ENCODE data around the gene DLL3. TPM values are rescaled to one million over a fixed set of nuclear protein-coding genes. Genes with fewer than 3 reads are reported as not detected.

DLL3 gene
- polyA plus RNA-seq, 2 of the 4 experiments (the other 2 are of a cell fraction) = 6.7 to 6.8 TPM

- ChIA-PET CTCF (interaction anchor here (0.8 to 15.8 kb wide), 11 partner anchors 11 to 176 kb away, joined by 3 to 305 read pairs (median 5); partner anchors contain the start of genes EID2, EID2B, PLEKHG2 and TIMM50), POLR2A (interaction anchor here (1.5 kb wide), 1 partner anchor 16 kb away, joined by 4 read pairs; the partner anchor contains the start of gene TIMM50)
- H3K27ac ChIP-seq = no peak overlapping the region
- TF ChIP-seq HEYL (CRISPR knock-in tag; IDR thresholded peaks at IDR 0.05) (no peak), ZNF302 (CRISPR knock-in tag; IDR thresholded peaks at IDR 0.05) (no peak)
- no peak overlapping the region for H3K4me3 ChIP-seq
- 55% methylated on average over 5 of the region's 5 CpGs for WGBS (ENCODE audit: missing lambda C conversion rate)
- no peak overlapping the region for H3K4me2 ChIP-seq
- no peak for ATAC-seq
- H3K9me3 ChIP-seq = no peaks in the 10 kb centered on the region
- H3K4me1 ChIP-seq = peaks cover 21% of the 10 kb centered on the region
- no peak for FAIRE-seq
- no peak for DNase-seq (ENCODE audit: low read depth in 1 of 2, low spot score in 1 of 2)
Measured at GRCh38 chr19:39496063-39496462, 2.7 kb upstream of the DLL3 start.

GRCh38 chr19:39497701-39497995 lies 1.1 kb upstream of the DLL3 start:
- TF ChIP-seq RCOR1 (IDR thresholded peaks at IDR 0.05; ENCODE audit: low read depth, low read length) (no peak), NFE2L2 (conservative IDR thresholded peaks at IDR 0.05; ENCODE audit: low read length) (no peak), EHF (CRISPR knock-in tag; IDR thresholded peaks at IDR 0.05) (no peak), CEBPB (IDR thresholded peaks at IDR 0.05) (no peak)
- TF ChIP-seq, protein P1, sequence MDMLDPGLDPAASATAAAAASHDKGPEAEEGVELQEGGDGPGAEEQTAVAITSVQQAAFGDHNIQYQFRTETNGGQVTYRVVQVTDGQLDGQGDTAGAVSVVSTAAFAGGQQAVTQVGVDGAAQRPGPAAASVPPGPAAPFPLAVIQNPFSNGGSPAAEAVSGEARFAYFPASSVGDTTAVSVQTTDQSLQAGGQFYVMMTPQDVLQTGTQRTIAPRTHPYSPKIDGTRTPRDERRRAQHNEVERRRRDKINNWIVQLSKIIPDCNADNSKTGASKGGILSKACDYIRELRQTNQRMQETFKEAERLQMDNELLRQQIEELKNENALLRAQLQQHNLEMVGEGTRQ (IDR thresholded peaks at IDR 0.05) = no peak
- H3K4me2 ChIP-seq = peak overlapping the region; percentile 92
- POLR2A ChIA-PET = interaction anchor here (0.9 to 1.4 kb wide), 4 partner anchors 17 to 62 kb away, joined by 3 to 11 read pairs (median 7); partner anchors contain the start of genes RPS16, SUPT5H and TIMM50

DNA sequence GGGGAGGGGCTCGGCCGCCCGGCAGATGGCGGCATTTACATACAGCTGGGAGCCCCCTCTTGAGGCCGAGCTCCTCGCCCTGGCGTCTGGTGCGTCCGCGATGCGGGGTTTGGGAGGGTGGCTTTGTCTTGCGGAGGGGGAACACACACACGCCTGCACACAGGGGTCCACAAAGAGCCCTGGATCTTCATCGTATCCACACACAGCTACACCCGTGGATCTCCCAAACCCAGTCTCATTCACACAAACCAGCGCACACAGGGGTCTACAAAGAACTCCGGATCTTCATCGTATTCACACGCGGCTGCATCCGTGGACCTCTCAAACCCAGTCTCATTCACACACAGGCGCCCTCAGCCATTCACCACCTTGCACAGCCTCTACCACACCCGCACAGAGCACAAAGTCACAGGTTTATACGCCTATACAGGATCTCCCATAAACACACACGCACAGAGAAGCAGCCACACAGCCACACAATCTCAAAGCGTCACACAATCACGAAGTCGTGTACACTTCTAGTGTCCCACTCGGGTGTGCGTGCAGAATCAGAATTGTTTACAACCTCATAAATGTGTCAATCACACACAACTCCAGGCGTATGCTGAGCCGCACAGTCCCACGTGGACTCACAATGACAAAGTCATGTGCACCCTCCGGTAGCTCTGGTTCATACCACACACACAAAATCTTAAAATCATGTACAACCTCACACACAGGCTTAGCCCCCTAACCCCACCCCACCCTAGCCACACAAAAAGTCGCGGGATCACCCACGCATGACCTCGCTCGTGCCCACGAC lies 550 bp upstream of the DLL3 start:
- peaks cover 23% of the 10 kb centered on the region for H3K4me1 ChIP-seq
- peak overlapping the region; percentile 10 to 51; a peak in 4 of 6 replicates for H3K27ac ChIP-seq
- H3K4me3 ChIP-seq = peak overlapping the region; percentile 32
- CTCF ChIA-PET = interaction anchor here (0.5 to 15.8 kb wide), 21 partner anchors 8 to 1151 kb away, joined by 3 to 305 read pairs (median 6); partner anchors contain the start of genes EID2, EID2B, RPS16 and SELENOV
- H3K4me2 ChIP-seq = peak overlapping the region; percentile 92
- peak; percentile 98 for FAIRE-seq
- ATAC-seq = peak; percentile 71 to 74
- peak in 1 of 2 experiments; percentile 69 for DNase-seq (ENCODE audit: low read depth in 1 of 2, low spot score in 1 of 2)
- no peaks in the 10 kb centered on the region for H3K9me3 ChIP-seq
- POLR2A ChIA-PET = interaction anchor here (0.6 to 1.4 kb wide), 6 partner anchors 18 to 386 kb away, joined by 3 to 11 read pairs (median 4); partner anchors contain the start of genes RPS16, SUPT5H and TIMM50
- WGBS (ENCODE audit: missing lambda C conversion rate) = 32% methylated on average over 39 of the region's 40 CpGs
- TF ChIP-seq PHF8 (IDR thresholded peaks at IDR 0.05; ENCODE audit: borderline replicate concordance, low read depth) = no peak
- no peak for TF ChIP-seq RFX5 (IDR thresholded peaks at IDR 0.05)
- no peak for TF ChIP-seq KDM1A (IDR thresholded peaks at IDR 0.05; ENCODE audit: low read depth)
- TF ChIP-seq, protein P2, sequence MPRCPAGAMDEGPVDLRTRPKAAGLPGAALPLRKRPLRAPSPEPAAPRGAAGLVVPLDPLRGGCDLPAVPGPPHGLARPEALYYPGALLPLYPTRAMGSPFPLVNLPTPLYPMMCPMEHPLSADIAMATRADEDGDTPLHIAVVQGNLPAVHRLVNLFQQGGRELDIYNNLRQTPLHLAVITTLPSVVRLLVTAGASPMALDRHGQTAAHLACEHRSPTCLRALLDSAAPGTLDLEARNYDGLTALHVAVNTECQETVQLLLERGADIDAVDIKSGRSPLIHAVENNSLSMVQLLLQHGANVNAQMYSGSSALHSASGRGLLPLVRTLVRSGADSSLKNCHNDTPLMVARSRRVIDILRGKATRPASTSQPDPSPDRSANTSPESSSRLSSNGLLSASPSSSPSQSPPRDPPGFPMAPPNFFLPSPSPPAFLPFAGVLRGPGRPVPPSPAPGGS (IDR thresholded peaks at IDR 0.05) = no peak
- TF ChIP-seq EHMT2 (IDR thresholded peaks at IDR 0.05; ENCODE audit: low read depth) = no peak
- TF ChIP-seq JUNB (IDR thresholded peaks at IDR 0.05) = no peak
- TF ChIP-seq, protein P3, sequence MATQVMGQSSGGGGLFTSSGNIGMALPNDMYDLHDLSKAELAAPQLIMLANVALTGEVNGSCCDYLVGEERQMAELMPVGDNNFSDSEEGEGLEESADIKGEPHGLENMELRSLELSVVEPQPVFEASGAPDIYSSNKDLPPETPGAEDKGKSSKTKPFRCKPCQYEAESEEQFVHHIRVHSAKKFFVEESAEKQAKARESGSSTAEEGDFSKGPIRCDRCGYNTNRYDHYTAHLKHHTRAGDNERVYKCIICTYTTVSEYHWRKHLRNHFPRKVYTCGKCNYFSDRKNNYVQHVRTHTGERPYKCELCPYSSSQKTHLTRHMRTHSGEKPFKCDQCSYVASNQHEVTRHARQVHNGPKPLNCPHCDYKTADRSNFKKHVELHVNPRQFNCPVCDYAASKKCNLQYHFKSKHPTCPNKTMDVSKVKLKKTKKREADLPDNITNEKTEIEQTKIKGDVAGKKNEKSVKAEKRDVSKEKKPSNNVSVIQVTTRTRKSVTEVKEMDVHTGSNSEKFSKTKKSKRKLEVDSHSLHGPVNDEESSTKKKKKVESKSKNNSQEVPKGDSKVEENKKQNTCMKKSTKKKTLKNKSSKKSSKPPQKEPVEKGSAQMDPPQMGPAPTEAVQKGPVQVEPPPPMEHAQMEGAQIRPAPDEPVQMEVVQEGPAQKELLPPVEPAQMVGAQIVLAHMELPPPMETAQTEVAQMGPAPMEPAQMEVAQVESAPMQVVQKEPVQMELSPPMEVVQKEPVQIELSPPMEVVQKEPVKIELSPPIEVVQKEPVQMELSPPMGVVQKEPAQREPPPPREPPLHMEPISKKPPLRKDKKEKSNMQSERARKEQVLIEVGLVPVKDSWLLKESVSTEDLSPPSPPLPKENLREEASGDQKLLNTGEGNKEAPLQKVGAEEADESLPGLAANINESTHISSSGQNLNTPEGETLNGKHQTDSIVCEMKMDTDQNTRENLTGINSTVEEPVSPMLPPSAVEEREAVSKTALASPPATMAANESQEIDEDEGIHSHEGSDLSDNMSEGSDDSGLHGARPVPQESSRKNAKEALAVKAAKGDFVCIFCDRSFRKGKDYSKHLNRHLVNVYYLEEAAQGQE (IDR thresholded peaks at IDR 0.05) = no peak
- TF ChIP-seq ZFP36 (IDR thresholded peaks at IDR 0.05; ENCODE audit: borderline replicate concordance, partially characterized antibody) = no peak
- TF ChIP-seq, protein P1 (IDR thresholded peaks at IDR 0.05) = peak; percentile 34; the same call in 1 of the 2 replicates
- no peak for TF ChIP-seq CBX2 (IDR thresholded peaks at IDR 0.05; ENCODE audit: borderline replicate concordance, low read depth)
- TF ChIP-seq TP53 (CRISPR knock-in tag; IDR thresholded peaks at IDR 0.05) = no peak
- TF ChIP-seq HES2 (IDR thresholded peaks at IDR 0.05) = no peak
- no peak for TF ChIP-seq HMGXB4 (CRISPR knock-in tag; IDR thresholded peaks at IDR 0.05; ENCODE audit: borderline replicate concordance)
- no peak for TF ChIP-seq POLR2AphosphoS2 (conservative IDR thresholded peaks at IDR 0.05; ENCODE audit: low read length)
- no peak for TF ChIP-seq SREBF2 (IDR thresholded peaks at IDR 0.05)
- TF ChIP-seq MYC (IDR thresholded peaks at IDR 0.05; ENCODE audit: borderline replicate concordance, low read length) = 0 out of 2 replicates have a peak, but pooled peaks have one; percentile 26

More at GRCh38 chr19:39497701-39497995, 1.1 kb upstream of the DLL3 start:
- ATAC-seq (peak in 1 of 2 experiments; percentile 1; a peak in 2 of 6 replicates), FAIRE-seq (no peak), DNase-seq (ENCODE audit: low read depth in 1 of 2, low spot score in 1 of 2) (no peak)
- Histone ChIP-seq H3K4me3 (peak overlapping the region; percentile 32), H3K9me3 (no peaks in the 10 kb centered on the region), H3K4me1 (peaks cover 22% of the 10 kb centered on the region), H3K27ac (peak overlapping the region; percentile 10 to 51; a peak in 4 of 6 replicates)
- CTCF ChIA-PET = interaction anchor here (0.5 to 15.8 kb wide), 21 partner anchors 8 to 1150 kb away, joined by 3 to 305 read pairs (median 6); partner anchors contain the start of genes EID2, EID2B, RPS16 and SELENOV
- 2% methylated on average over 7 of the region's 7 CpGs for WGBS (ENCODE audit: missing lambda C conversion rate)
